H1 (cell line): ENCODE results near the gene PAN2. TPM values are rescaled to one million over a fixed set of nuclear protein-coding genes. Genes with fewer than 3 reads are reported as not detected.
A peak's percentile ranks its signal among the peaks of the same experiment; 100 is the strongest.

ENCODE experiments used
- BCL11A ChIP-seq, 2 experiments: IDR thresholded peaks; one replicate each; pipeline ENCODE4 v1.6.1; 2011; ENCODE audit warnings: low read depth in 2 of 2, low read length in 2 of 2, mild to moderate bottlenecking in 2 of 2
- CHD2 ChIP-seq: IDR thresholded peaks from 2 replicates; pipeline ENCODE4 v1.6.1; 2012; ENCODE audit warnings: low read length, improper control_type of control experiment
- CREB1 ChIP-seq: IDR thresholded peaks from 2 replicates; pipeline ENCODE4 v1.6.1; 2012; ENCODE audit warnings: inconsistent platforms
- HDAC2 ChIP-seq, 2 experiments: fragments of 300-600 bp in 1 of 2; sonication (generic) in 1 of 2; IDR thresholded peaks; 2 replicates each; pipeline ENCODE4 v1.6.1; 2011 to 2012; ENCODE audit warnings: low read depth in 2 of 2, low read length in 2 of 2, mild to moderate bottlenecking in 2 of 2, moderate library complexity in 2 of 2, borderline replicate concordance in 1 of 2, inconsistent platforms in 1 of 2
- POU5F1 ChIP-seq: IDR thresholded peaks from 2 replicates; pipeline ENCODE4 v1.6.1; 2011; ENCODE audit warnings: low read depth, mild to moderate bottlenecking, low read length, moderate library complexity
- RAD21 ChIP-seq, 2 experiments: IDR thresholded peaks in 1 of 2; conservative IDR thresholded peaks in 1 of 2; 2 replicates each; pipeline ENCODE4 v1.6.1; 2011; ENCODE audit warnings: low read depth in 2 of 2, low read length in 2 of 2, improper control_type of control experiment in 1 of 2, inconsistent platforms in 1 of 2, mild to moderate bottlenecking in 1 of 2, moderate library complexity in 1 of 2
- SP1 ChIP-seq: IDR thresholded peaks from 2 replicates; pipeline ENCODE4 v1.6.1; 2011; ENCODE audit warnings: low read depth, low read length
- SRF ChIP-seq: IDR thresholded peaks from 2 replicates; pipeline ENCODE4 v1.6.1; 2011; ENCODE audit warnings: mild to moderate bottlenecking, low read depth, low read length, moderate library complexity
- TAF7 ChIP-seq: optimal IDR thresholded peaks from 2 replicates; pipeline ENCODE3; 2011; ENCODE audit warnings: low read depth, mild to moderate bottlenecking, inconsistent platforms, low read length, moderate library complexity, borderline replicate concordance
- polyA plus RNA-seq, 7 experiments: library from polyadenylated mRNA; depleted of rRNA in 3 of 7; stranded (reverse) in 5 of 7; unstranded in 2 of 7; fragments of >200 nt in 5 of 7; fragments of 200-250 nt in 2 of 7; gene quantifications; 1 replicate in 5 of 7; 2 replicates in 1 of 7; 4 replicates in 1 of 7; pipeline versions ENCODE4 v1.2.1 to v1.2.3, GENCODE V29; 2011 to 2013; ENCODE audit warnings: missing spikeins in 2 of 7, mixed read lengths in 2 of 7
- total RNA-seq: library from RNA; stranded (reverse); fragmentation: NEBNext Ultra II Directional; extraction: Animal tissue kit (Norgen Biotek cat#: 25700); gene quantifications from 2 replicates; pipeline ENCODE4 v1.2.1, GENCODE V29; 2021
- TF ChIP-seq, protein P1 (sequence below): fragments of 300-600 bp; sonication (generic); IDR thresholded peaks from 2 replicates; pipeline ENCODE4 v1.7.1; 2012; ENCODE audit warnings: low read length, moderate library complexity, mild to moderate bottlenecking, inconsistent platforms; ENCODE audit not compliant: insufficient replicate concordance

PAN2 gene
- total and polyA plus RNA-seq, 2 of the 8 experiments (the other 6 are each of a cell fraction or from before 2014, with no cell fraction given) = 29.6 to 36.7 TPM

- TF ChIP-seq, protein P1, sequence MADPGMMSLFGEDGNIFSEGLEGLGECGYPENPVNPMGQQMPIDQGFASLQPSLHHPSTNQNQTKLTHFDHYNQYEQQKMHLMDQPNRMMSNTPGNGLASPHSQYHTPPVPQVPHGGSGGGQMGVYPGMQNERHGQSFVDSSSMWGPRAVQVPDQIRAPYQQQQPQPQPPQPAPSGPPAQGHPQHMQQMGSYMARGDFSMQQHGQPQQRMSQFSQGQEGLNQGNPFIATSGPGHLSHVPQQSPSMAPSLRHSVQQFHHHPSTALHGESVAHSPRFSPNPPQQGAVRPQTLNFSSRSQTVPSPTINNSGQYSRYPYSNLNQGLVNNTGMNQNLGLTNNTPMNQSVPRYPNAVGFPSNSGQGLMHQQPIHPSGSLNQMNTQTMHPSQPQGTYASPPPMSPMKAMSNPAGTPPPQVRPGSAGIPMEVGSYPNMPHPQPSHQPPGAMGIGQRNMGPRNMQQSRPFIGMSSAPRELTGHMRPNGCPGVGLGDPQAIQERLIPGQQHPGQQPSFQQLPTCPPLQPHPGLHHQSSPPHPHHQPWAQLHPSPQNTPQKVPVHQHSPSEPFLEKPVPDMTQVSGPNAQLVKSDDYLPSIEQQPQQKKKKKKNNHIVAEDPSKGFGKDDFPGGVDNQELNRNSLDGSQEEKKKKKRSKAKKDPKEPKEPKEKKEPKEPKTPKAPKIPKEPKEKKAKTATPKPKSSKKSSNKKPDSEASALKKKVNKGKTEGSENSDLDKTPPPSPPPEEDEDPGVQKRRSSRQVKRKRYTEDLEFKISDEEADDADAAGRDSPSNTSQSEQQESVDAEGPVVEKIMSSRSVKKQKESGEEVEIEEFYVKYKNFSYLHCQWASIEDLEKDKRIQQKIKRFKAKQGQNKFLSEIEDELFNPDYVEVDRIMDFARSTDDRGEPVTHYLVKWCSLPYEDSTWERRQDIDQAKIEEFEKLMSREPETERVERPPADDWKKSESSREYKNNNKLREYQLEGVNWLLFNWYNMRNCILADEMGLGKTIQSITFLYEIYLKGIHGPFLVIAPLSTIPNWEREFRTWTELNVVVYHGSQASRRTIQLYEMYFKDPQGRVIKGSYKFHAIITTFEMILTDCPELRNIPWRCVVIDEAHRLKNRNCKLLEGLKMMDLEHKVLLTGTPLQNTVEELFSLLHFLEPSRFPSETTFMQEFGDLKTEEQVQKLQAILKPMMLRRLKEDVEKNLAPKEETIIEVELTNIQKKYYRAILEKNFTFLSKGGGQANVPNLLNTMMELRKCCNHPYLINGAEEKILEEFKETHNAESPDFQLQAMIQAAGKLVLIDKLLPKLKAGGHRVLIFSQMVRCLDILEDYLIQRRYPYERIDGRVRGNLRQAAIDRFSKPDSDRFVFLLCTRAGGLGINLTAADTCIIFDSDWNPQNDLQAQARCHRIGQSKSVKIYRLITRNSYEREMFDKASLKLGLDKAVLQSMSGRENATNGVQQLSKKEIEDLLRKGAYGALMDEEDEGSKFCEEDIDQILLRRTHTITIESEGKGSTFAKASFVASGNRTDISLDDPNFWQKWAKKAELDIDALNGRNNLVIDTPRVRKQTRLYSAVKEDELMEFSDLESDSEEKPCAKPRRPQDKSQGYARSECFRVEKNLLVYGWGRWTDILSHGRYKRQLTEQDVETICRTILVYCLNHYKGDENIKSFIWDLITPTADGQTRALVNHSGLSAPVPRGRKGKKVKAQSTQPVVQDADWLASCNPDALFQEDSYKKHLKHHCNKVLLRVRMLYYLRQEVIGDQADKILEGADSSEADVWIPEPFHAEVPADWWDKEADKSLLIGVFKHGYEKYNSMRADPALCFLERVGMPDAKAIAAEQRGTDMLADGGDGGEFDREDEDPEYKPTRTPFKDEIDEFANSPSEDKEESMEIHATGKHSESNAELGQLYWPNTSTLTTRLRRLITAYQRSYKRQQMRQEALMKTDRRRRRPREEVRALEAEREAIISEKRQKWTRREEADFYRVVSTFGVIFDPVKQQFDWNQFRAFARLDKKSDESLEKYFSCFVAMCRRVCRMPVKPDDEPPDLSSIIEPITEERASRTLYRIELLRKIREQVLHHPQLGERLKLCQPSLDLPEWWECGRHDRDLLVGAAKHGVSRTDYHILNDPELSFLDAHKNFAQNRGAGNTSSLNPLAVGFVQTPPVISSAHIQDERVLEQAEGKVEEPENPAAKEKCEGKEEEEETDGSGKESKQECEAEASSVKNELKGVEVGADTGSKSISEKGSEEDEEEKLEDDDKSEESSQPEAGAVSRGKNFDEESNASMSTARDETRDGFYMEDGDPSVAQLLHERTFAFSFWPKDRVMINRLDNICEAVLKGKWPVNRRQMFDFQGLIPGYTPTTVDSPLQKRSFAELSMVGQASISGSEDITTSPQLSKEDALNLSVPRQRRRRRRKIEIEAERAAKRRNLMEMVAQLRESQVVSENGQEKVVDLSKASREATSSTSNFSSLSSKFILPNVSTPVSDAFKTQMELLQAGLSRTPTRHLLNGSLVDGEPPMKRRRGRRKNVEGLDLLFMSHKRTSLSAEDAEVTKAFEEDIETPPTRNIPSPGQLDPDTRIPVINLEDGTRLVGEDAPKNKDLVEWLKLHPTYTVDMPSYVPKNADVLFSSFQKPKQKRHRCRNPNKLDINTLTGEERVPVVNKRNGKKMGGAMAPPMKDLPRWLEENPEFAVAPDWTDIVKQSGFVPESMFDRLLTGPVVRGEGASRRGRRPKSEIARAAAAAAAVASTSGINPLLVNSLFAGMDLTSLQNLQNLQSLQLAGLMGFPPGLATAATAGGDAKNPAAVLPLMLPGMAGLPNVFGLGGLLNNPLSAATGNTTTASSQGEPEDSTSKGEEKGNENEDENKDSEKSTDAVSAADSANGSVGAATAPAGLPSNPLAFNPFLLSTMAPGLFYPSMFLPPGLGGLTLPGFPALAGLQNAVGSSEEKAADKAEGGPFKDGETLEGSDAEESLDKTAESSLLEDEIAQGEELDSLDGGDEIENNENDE = no peak
- TF ChIP-seq HDAC2 (IDR thresholded peaks at IDR 0.05; ENCODE audit: borderline replicate concordance in 1 of 2, low read depth in 2 of 2, low read length in 2 of 2) (peak; percentile 54 to 72; a peak in 2 of 4 replicates), POU5F1 (no peak), TAF7 (peak; percentile 59), SRF (no peak), CREB1 (peak; percentile 80), SP1 (peak; percentile 95), CHD2 (peak; percentile 71), RAD21 (IDR thresholded peaks at IDR 0.05 in 1 of 2, conservative IDR thresholded peaks at IDR 0.05 in 1 of 2; ENCODE audit: low read depth in 2 of 2, low read length in 2 of 2) (peak in 1 of 2 experiments; percentile 13; a peak in 1 of 4 replicates), BCL11A (IDR thresholded peaks at IDR 0.05; ENCODE audit: low read depth in 2 of 2, low read length in 2 of 2) (no peak)
These were observed at the start of gene PAN2 (continued) for GRCh38 chr12:56333679-56334489.
